GM12892 (cell line): ENCODE measurements around the gene APOBEC3F.

Experiments used
- POLR2A ChIP-seq: IDR thresholded peaks from 2 replicates; pipeline ENCODE4 v1.6.1; 2011; ENCODE audit warnings: low read depth, low read length, control low read depth
- POLR2AphosphoS5 ChIP-seq: IDR thresholded peaks from 2 replicates; pipeline ENCODE4 v1.6.1; 2011; ENCODE audit warnings: low read depth, low read length, control low read depth
- TAF1 ChIP-seq: IDR thresholded peaks from 2 replicates; pipeline ENCODE4 v1.6.1; 2011; ENCODE audit warnings: low read depth, mild to moderate bottlenecking, control low read depth, low read length, borderline replicate concordance

DNA sequence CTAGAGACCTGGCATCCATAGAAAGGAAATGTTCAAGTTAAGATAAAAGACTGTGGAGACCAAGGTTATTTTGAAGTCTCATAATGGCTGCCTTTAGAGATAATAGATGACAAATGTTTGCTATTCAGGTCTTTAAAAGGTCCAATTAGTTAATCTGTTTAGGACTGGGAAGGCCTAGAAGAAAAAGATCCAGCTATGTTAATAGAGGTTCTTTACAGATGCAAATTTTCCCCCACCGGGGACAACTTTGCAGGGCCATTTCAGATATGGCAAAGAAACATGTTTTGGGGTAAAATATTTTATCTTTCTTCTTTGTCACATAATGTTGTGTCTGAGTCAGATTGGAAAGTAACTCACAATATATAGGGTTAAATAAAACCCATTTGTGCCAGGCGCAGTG lies 33.3 kb downstream of the APOBEC3F start:
- TF ChIP-seq POLR2A (no peak), TAF1 (no peak), POLR2AphosphoS5 (no peak)
